B cell (primary cell): ENCODE data around the gene ELAC1. TPM values are rescaled to one million over a fixed set of nuclear protein-coding genes. Genes with fewer than 3 reads are reported as not detected.

ENCODE experiments used
- ATAC-seq: fragments of 200-7000 bp; cut with Tn5 transposase; one replicate; pipeline ENCODE4 v1.10.0; 2021; ENCODE audit warnings: low read depth, mild to moderate bottlenecking, moderate number of reproducible peaks, moderate library complexity
- CTCF ChIA-PET: fragments of 350-600 bp; sonication (Branson Sonifier 250); formaldehyde crosslinking; loops from one replicate; lab custom pipeline; 2021; ENCODE audit warnings: antibody characterized with exemption, inconsistent platforms; lab: Charles Lee
- POLR2A ChIA-PET: fragments of 350-600 bp; sonication (Branson Sonifier 250); formaldehyde crosslinking; loops from one replicate; lab custom pipeline; 2021; ENCODE audit warnings: antibody characterized with exemption; lab: Charles Lee
- DNase-seq: peaks from one replicate; pipeline ENCODE4 v3.0.0; 2013
- H2AFZ ChIP-seq: 2 replicates; pipeline ENCODE4 v1.6.1; 2012; ENCODE audit warnings: mild to moderate bottlenecking, low read depth, low read length; ENCODE audit not compliant: insufficient read depth, poor library complexity, severe bottlenecking
- H3K27ac ChIP-seq, 2 donors: 1 replicate in 1 of 2; 2 replicates in 1 of 2; pipeline ENCODE4 v1.5.1; 2012 to 2013; ENCODE audit warnings: low read length in 2 of 2, mild to moderate bottlenecking in 2 of 2, moderate library complexity in 1 of 2
- H3K27me3 ChIP-seq, 4 experiments: fragments of 200-600 bp in 1 of 4; sonication (generic) in 1 of 4; replicated peaks in 1 of 4; 1 replicate in 2 of 4; 2 replicates in 2 of 4; pipeline versions ENCODE4 v1.6.1 to v1.7.0; 2013 to 2016; ENCODE audit warnings: low read length in 3 of 4, mild to moderate bottlenecking in 2 of 4, mixed read lengths in 1 of 4, moderate library complexity in 1 of 4; ENCODE audit not compliant: insufficient read depth in 4 of 4, control insufficient read depth in 3 of 4; ENCODE audit errors: control extremely low read depth in 1 of 4
- H3K36me3 ChIP-seq, 2 experiments: replicated peaks in 1 of 2; 1 replicate in 1 of 2; 2 replicates in 1 of 2; pipeline versions ENCODE4 v1.6.1 to v1.7.1; 2013; ENCODE audit warnings: low read length in 1 of 2; ENCODE audit not compliant: insufficient read depth in 2 of 2, control insufficient read depth in 1 of 2; ENCODE audit errors: control extremely low read depth in 1 of 2, extremely low read depth in 1 of 2
- H3K4me1 ChIP-seq, 2 donors: fragments of 200-600 bp in 1 of 2; sonication (generic) in 1 of 2; 1 replicate in 1 of 2; 2 replicates in 1 of 2; pipeline versions ENCODE4 v1.5.1 to v1.6.1; 2013 to 2017; ENCODE audit warnings: low read length in 2 of 2; ENCODE audit not compliant: control insufficient read depth in 2 of 2, insufficient read depth in 2 of 2
- H3K4me2 ChIP-seq: replicated peaks from 2 replicates; pipeline ENCODE3; 2012; ENCODE audit warnings: mild to moderate bottlenecking, low read depth, low read length; ENCODE audit not compliant: poor library complexity, severe bottlenecking
- H3K4me3 ChIP-seq, 5 experiments: fragments of 200-600 bp in 1 of 5; sonication (generic) in 1 of 5; 1 replicate in 3 of 5; 2 replicates in 2 of 5; pipeline versions ENCODE4 v1.5.1 to v1.7.0; 2011 to 2016; ENCODE audit warnings: low read length in 4 of 5, mild to moderate bottlenecking in 4 of 5, low read depth in 2 of 5, control low read depth in 1 of 5, moderate library complexity in 1 of 5; ENCODE audit not compliant: insufficient read depth in 1 of 5; ENCODE audit errors: control extremely low read depth in 1 of 5, extremely low read depth in 1 of 5
- H3K79me2 ChIP-seq: fragments of 200-600 bp; sonication (generic); one replicate; pipeline ENCODE4 v1.6.0; 2016; ENCODE audit warnings: low read length; ENCODE audit not compliant: control insufficient read depth, insufficient read depth
- H3K9ac ChIP-seq: fragments of 200-600 bp; sonication (generic); 2 replicates; pipeline ENCODE4 v1.6.1; 2017; ENCODE audit warnings: mild to moderate bottlenecking, low read length, moderate library complexity
- H3K9me3 ChIP-seq, 3 donors: one replicate each; pipeline versions ENCODE4 v1.6.1 to v1.7.1; 2013; ENCODE audit warnings: low read length in 2 of 3; ENCODE audit not compliant: control insufficient read depth in 2 of 3, insufficient read depth in 1 of 3; ENCODE audit errors: control extremely low read depth in 1 of 3
- H4K20me1 ChIP-seq: 2 replicates; pipeline ENCODE4 v1.6.0; 2012; ENCODE audit warnings: mild to moderate bottlenecking, low read length; ENCODE audit not compliant: insufficient read depth, control insufficient read depth, poor library complexity, severe bottlenecking
- H3K27ac Mint-ChIP-seq: one replicate; pipeline ENCODE4 v1.8.0; 2021; ENCODE audit warnings: mixed read lengths
- H3K27me3 Mint-ChIP-seq: one replicate; pipeline ENCODE4 v1.8.0; 2021; ENCODE audit warnings: mixed read lengths
- H3K4me1 Mint-ChIP-seq: one replicate; pipeline ENCODE4 v1.8.0; 2021; ENCODE audit warnings: mixed read lengths
- H3K4me3 Mint-ChIP-seq: one replicate; pipeline ENCODE4 v1.8.0; 2021; ENCODE audit warnings: mixed read lengths
- H3K9me3 Mint-ChIP-seq: one replicate; pipeline ENCODE4 v1.8.0; 2022; ENCODE audit warnings: mixed read lengths; ENCODE audit not compliant: insufficient read depth
- CTCF ChIP-seq: fragments of 200-600 bp; IDR thresholded peaks from one replicate; pipeline ENCODE4 v1.8.0; 2022; ENCODE audit warnings: antibody characterized with exemption, mild to moderate bottlenecking
- EZH2 ChIP-seq: IDR thresholded peaks from 2 replicates; pipeline ENCODE4 v1.6.1; 2012; ENCODE audit warnings: borderline replicate concordance, low read depth, mild to moderate bottlenecking, moderate library complexity, low read length; ENCODE audit not compliant: insufficient read depth, poor library complexity, severe bottlenecking
- WGBS: methylation state at CpG from one replicate; pipeline ENCODE4 v1.1.5; 2013; ENCODE audit warnings: missing lambda C conversion rate; ENCODE audit not compliant: insufficient coverage; 5-methylcytosine and 5-hydroxymethylcytosine counted together
- intact Hi-C: fragments of 100-400 bp; cut with micrococcal nuclease; formaldehyde crosslinking; loops from one replicate; pipeline ENCODE4 v1.10.0; 2022
- polyA plus RNA-seq: library from polyadenylated mRNA; depleted of rRNA; stranded (reverse); fragments of >200 nt; gene quantifications from 2 replicates; pipeline ENCODE4 v1.2.3, GENCODE V29; 2012
- total RNA-seq, 2 donors: library from RNA; stranded (reverse); fragments of 120-200 nt in 1 of 2; gene quantifications; 1 replicate in 1 of 2; 2 replicates in 1 of 2; pipeline versions ENCODE4 v1.2.3 to v1.2.4, GENCODE V29; 2013 to 2022

ELAC1 gene
- total and polyA plus RNA-seq, 2 donors (not counting 1 experiment from before 2014, with no cell fraction given), result 3.8 to 9.9 TPM

GRCh38 chr18:50989711-50990110 is 21.9 kb downstream of the ELAC1 start:
- TF ChIP-seq CTCF, result no peak
- TF ChIP-seq EZH2, result no peak
- Histone ChIP-seq H2AFZ (no peak overlapping the region), H3K27ac (no peak overlapping the region), H3K36me3 (peaks cover 3 to 22% of the 10 kb centered on the region in 2 experiments), H3K9me3 (no peaks in the 10 kb centered on the region), H3K4me2 (no peak overlapping the region), H3K9ac (no peak overlapping the region), H4K20me1 (no peaks in the 10 kb centered on the region), H3K4me1 (no peaks in the 10 kb centered on the region), H3K4me3 (no peak overlapping the region), H3K79me2 (no peaks in the 10 kb centered on the region), H3K27me3 (no peaks in the 10 kb centered on the region)
- ChIA-PET POLR2A (interaction anchor here (0.6 kb wide), 1 partner anchor 276 kb away, joined by 4 read pairs; no protein-coding TSS in a partner anchor), CTCF (no interaction called here)
- H3K27me3 Mint-ChIP-seq, result no peaks in the 10 kb centered on the region
- H3K27ac Mint-ChIP-seq, result no peak overlapping the region
- WGBS, result 94% methylated on average over 3 of the region's 3 CpGs
- no peaks in the 10 kb centered on the region for H3K9me3 Mint-ChIP-seq
- H3K4me3 Mint-ChIP-seq, result no peak overlapping the region
- intact Hi-C loops, result no loop called here
- no peaks in the 10 kb centered on the region for H3K4me1 Mint-ChIP-seq
- no peak for DNase-seq
- no peak for ATAC-seq

GRCh38 chr18:50992351-50992762 is 24.5 kb downstream of the ELAC1 start:
- no peaks in the 10 kb centered on the region for H3K79me2 ChIP-seq
- no peaks in the 10 kb centered on the region for H3K9me3 ChIP-seq
- H3K9ac ChIP-seq, result no peak overlapping the region
- no peaks in the 10 kb centered on the region for H3K27me3 ChIP-seq
- 94% methylated on average over 3 of the region's 3 CpGs for WGBS
- H3K27ac Mint-ChIP-seq, result no peak overlapping the region
- CTCF ChIA-PET, result no interaction called here
- H3K36me3 ChIP-seq, result peaks cover 3 to 5% of the 10 kb centered on the region in 2 experiments
- DNase-seq, result no peak
- no peak overlapping the region for H3K4me3 Mint-ChIP-seq
- no peak for ATAC-seq
- POLR2A ChIA-PET, result no interaction called here
- TF ChIP-seq EZH2, result no peak
- TF ChIP-seq CTCF, result no peak
- H3K4me3 ChIP-seq, result no peak overlapping the region
- no peak overlapping the region for H3K27ac ChIP-seq
- H2AFZ ChIP-seq, result no peak overlapping the region
- no peak overlapping the region for H3K4me2 ChIP-seq
- H3K4me1 Mint-ChIP-seq, result no peaks in the 10 kb centered on the region
- intact Hi-C loops, result no loop called here
- H4K20me1 ChIP-seq, result no peaks in the 10 kb centered on the region
- no peaks in the 10 kb centered on the region for H3K9me3 Mint-ChIP-seq
- H3K4me1 ChIP-seq, result no peaks in the 10 kb centered on the region
- no peaks in the 10 kb centered on the region for H3K27me3 Mint-ChIP-seq
